SK-N-DZ (cell line): ENCODE measurements around the gene SENP3.

ENCODE experiments used
- DNase-seq: peaks from one replicate; pipeline ENCODE4 v3.0.0-alpha.2; 2015; ENCODE audit warnings: low spot score

Gene SENP3

GRCh38 chr17:7555320-7555948 is 6.3 kb upstream of the SENP3 start:
- no peak for DNase-seq

GRCh38 chr17:7556627-7557026 is 5.1 kb upstream of the SENP3 start:
- DNase-seq: no peak

- no peak for DNase-seq
These were observed 4.5 kb upstream of the SENP3 start for GRCh38 chr17:7557147-7557764.

- DNase-seq: peak; percentile 56
These were observed 3.8 kb upstream of the SENP3 start for GRCh38 chr17:7557775-7558543.

- DNase-seq: no peak
These were observed 3.0 kb upstream of the SENP3 start, which contains the start of gene TNFSF13 for GRCh38 chr17:7558544-7559319. Gene TNFSF13 (plus strand): TSS chr17:7558750. CDS start chr17:7559040, 290 bp downstream.

GRCh38 chr17:7559320-7560171 is 2.2 kb upstream of the SENP3 start:
- DNase-seq: no peak

- DNase-seq: peak; percentile 85
These were observed 1.3 kb upstream of the SENP3 start for GRCh38 chr17:7560172-7561027.

- peak; percentile 86 for DNase-seq
These were observed 617 bp upstream of the SENP3 start for GRCh38 chr17:7561028-7561575.

GRCh38 chr17:7562208-7562605 is 488 bp downstream of the SENP3 start:
- DNase-seq: no peak

GRCh38 chr17:7563115-7563869 is 1.6 kb downstream of the SENP3 start:
- no peak for DNase-seq

- DNase-seq: no peak
These were observed 7.9 kb downstream of the SENP3 start for GRCh38 chr17:7569571-7569970.

- DNase-seq: no peak
These were observed 8.6 kb downstream of the SENP3 start for GRCh38 chr17:7570351-7570750.

- no peak for DNase-seq
These were observed 10.5 kb downstream of the SENP3 start for GRCh38 chr17:7572338-7572587.

- DNase-seq: peak; percentile 100
These were observed 11.0 kb downstream of the SENP3 start for GRCh38 chr17:7572588-7573323.

GRCh38 chr17:7573324-7574080 is 11.8 kb downstream of the SENP3 start:
- peak; percentile 81 for DNase-seq

- no peak for DNase-seq
These were observed 12.6 kb downstream of the SENP3 start for GRCh38 chr17:7574176-7574953.

- no peak for DNase-seq
These were observed 13.8 kb downstream of the SENP3 start for GRCh38 chr17:7575481-7575883.
